Spleen (tissue), 7 donors: Measurements from ENCODE around the gene NKD1.

Source experiments
- POLR2AphosphoS5 ChIP-seq, 3 donors: sonication (generic); formaldehyde crosslinking; IDR thresholded peaks; one replicate each; pipeline ENCODE4 v1.5.1; 2017; ENCODE audit warnings: antibody characterized with exemption in 3 of 3
- TF ChIP-seq, protein P1 (sequence below), 11 experiments: fragments of 200-600 bp in 7 of 11; fragments of 450-650 bp in 4 of 11; sonication (generic) in 4 of 11; IDR thresholded peaks in 8 of 11; conservative IDR thresholded peaks in 3 of 11; 1 replicate in 7 of 11; 2 replicates in 4 of 11; pipeline versions ENCODE4 v1.4.0 to v1.8.0; 2016 to 2021; ENCODE audit warnings: antibody characterized with exemption in 11 of 11, inconsistent platforms in 4 of 11, mild to moderate bottlenecking in 1 of 11
- donor health status: DM: no; HTN: no; CAD: no; lungs with moderate emphysema.
- donor health status: DM: no; HTN: no; CAD: no.
- donor health status: DM: no; HTN: no; CAD: no.

DNA sequence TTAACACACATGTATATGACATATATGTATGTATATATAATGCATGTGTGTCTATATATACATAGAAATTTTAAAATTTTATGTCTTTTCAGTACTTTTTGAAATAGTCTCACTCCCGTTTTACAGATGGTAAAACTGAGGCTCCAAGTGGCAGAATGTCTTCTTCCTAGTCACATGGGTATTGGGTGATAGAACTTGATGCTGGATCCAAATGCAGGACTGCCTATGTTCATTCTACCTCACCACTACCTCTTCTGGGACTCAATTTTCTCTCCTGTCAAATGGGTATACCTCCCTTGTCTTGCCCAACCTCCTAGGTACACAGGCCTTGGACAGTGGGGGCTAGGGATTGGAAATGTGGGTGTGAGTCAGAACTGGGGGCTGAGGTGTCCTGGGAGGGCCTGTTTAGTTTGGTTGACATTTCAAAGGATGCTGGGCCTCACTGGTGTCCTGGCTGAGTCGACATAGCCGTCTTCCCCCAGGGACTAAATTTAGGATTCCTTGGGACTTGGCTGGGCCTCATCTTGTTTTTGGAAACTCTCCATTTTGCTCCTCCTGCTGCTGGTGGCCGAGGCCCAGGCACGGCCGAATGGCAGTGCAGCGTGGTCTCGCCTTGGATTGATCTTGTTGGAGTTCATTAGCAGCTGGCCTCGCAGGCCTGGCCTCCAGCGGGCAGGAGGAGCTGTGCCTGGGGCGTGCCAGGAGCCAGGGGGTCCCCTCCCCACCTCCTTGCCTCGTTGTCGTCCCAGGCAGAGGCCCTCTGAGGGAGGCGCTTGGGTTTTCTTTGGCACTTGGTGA, 25.9 kb downstream of the NKD1 start:
- TF ChIP-seq POLR2AphosphoS5 (IDR thresholded peaks at IDR 0.05): no peak
- TF ChIP-seq, protein P1, sequence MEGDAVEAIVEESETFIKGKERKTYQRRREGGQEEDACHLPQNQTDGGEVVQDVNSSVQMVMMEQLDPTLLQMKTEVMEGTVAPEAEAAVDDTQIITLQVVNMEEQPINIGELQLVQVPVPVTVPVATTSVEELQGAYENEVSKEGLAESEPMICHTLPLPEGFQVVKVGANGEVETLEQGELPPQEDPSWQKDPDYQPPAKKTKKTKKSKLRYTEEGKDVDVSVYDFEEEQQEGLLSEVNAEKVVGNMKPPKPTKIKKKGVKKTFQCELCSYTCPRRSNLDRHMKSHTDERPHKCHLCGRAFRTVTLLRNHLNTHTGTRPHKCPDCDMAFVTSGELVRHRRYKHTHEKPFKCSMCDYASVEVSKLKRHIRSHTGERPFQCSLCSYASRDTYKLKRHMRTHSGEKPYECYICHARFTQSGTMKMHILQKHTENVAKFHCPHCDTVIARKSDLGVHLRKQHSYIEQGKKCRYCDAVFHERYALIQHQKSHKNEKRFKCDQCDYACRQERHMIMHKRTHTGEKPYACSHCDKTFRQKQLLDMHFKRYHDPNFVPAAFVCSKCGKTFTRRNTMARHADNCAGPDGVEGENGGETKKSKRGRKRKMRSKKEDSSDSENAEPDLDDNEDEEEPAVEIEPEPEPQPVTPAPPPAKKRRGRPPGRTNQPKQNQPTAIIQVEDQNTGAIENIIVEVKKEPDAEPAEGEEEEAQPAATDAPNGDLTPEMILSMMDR (IDR thresholded peaks at IDR 0.05 in 8 of 11, conservative IDR thresholded peaks at IDR 0.05 in 3 of 11): no peak
